Stimulated activated naive CD4-positive, alpha-beta T cell treated with Interleukin-2 at 50 U/mL for 16 hours (primary cell): ENCODE measurements around the gene NR1H2.
A peak's percentile ranks its signal among the peaks of the same experiment; 100 is the strongest.

ENCODE experiments used
- DNase-seq: peaks from one replicate; lab custom pipeline; 2025; lab: John Stamatoyannopoulos, UW

Gene NR1H2

DNA sequence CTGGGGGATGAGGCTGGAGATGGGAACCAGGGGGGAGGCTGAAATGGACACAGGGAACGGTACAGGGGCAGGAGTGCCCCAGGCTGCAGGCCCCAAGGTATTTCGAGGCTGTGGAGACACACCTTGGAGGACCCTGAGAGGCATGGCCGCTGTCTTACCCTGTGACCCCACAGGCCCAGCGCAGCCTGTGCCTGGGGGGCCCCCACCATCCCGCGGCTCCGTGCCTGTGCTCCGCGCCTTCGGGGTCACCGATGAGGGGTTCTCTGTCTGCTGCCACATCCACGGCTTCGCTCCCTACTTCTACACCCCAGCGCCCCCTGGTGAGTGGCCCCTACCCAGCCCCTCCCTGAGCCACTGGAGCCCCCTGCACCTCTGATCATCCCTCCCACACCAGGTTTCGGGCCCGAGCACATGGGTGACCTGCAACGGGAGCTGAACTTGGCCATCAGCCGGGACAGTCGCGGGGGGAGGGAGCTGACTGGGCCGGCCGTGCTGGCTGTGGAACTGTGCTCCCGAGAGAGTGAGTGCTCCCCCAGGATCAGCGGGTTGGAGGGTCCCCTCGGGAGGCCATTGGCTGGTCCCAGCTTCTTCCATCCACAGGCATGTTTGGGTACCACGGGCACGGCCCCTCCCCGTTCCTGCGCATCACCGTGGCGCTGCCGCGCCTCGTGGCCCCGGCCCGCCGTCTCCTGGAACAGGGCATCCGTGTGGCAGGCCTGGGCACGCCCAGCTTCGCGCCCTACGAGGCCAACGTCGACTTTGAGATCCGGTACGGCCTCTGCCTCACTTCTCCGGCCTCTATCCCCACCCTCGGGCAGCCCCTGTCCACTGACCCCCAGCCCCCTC, 25.6 kb downstream of the NR1H2 start:
- DNase-seq = no peak

DNA sequence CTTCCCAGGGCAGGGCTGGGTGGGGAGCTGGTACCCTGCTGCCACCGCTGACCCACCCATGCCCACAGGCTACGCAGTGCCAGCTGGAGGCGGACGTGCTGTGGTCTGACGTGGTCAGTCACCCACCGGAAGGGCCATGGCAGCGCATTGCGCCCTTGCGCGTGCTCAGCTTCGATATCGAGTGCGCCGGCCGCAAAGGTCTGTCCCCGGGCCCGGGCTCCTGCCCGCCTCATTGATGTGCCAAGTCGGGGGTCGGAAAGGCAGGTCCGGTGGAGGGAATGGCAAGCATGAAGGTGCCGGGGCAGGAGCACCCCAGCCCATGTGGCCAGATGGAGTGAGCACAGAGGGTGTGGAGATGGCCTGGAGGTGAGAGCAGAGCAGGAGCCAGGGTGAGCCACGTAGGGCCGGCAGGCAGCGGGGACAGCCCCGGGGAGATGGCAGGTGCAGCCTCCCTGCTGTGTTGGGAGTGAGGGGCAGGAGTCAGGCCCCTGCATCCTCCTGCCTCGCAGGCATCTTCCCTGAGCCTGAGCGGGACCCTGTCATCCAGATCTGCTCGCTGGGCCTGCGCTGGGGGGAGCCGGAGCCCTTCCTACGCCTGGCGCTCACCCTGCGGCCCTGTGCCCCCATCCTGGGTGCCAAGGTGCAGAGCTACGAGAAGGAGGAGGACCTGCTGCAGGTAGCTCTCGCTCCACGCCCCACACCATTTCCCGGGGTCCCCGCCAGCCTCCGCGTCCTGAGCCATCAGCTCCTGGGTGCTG, 26.5 kb downstream of the NR1H2 start:
- no peak for DNase-seq

DNA sequence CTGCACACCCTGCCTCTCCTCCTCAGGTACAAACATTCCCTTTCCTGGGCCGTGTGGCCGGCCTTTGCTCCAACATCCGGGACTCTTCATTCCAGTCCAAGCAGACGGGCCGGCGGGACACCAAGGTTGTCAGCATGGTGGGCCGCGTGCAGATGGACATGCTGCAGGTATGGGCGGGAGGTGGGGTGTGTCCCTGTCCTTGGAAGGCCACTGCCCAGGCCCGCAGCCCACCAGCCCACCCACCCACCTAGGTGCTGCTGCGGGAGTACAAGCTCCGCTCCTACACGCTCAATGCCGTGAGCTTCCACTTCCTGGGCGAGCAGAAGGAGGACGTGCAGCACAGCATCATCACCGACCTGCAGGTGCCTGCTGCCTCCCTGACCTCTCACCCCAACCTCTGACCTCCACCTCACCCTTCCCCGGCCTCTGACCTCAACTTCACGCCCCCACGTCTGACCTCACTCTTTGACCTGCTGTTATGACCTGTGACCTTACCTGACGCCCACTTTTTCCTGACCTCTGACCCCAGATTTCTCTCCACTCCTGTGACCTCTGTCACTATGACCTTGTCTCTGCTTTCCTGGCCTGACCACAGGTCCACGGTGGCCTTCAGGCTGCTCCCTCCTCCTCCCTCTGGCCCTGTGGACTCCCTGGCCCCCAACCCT, 30.0 kb downstream of the NR1H2 start:
- DNase-seq = no peak

DNA sequence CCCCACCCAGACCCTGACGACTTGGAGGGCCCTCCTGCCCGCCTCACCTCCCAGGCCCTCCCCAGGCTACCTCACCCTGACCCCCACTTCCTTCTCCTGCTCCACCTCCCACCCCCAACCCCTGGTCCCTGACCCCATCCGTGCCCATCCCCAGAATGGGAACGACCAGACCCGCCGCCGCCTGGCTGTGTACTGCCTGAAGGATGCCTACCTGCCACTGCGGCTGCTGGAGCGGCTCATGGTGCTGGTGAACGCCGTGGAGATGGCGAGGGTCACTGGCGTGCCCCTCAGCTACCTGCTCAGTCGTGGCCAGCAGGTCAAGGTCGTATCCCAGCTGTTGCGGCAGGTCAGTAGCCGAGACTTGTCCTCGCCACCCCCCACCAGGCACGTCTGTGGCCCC, 30.6 kb downstream of the NR1H2 start:
- DNase-seq = no peak

DNA sequence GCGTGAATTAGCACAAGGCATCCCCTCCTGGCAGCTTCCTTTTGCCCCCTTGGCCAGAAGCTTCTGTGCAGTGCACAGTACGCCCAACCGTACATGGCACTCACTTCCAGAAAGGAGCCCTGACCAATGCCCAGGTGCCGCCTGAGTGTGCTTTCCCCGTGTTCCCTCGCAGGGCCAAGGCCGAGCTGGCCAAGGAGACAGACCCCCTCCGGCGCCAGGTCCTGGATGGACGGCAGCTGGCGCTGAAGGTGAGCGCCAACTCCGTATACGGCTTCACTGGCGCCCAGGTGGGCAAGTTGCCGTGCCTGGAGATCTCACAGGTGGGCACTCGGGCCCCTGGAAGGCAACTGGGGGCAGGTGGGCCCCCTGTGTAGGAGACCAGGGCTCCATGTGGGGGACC, 33.1 kb downstream of the NR1H2 start:
- no peak for DNase-seq

DNA sequence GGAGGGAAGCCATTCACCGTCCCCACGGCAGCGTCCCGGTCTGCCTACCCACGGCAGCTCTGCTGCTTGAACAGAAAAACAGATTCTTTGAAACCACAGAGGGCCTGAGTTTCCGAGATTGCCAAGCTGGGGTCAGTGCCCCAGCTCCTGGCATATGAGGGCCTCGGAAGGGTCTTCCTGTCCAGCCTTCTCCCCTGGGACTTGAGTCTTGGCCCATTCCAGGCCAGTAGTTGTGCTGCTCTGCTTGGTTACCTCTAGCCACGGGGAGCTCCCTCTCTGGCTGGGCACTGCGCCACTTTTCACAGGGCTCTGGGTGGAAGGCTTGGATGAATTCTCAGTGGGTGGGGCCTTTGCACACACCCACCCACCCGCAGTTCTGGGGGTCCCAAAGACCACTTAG, 33.9 kb downstream of the NR1H2 start:
- no peak for DNase-seq

DNA sequence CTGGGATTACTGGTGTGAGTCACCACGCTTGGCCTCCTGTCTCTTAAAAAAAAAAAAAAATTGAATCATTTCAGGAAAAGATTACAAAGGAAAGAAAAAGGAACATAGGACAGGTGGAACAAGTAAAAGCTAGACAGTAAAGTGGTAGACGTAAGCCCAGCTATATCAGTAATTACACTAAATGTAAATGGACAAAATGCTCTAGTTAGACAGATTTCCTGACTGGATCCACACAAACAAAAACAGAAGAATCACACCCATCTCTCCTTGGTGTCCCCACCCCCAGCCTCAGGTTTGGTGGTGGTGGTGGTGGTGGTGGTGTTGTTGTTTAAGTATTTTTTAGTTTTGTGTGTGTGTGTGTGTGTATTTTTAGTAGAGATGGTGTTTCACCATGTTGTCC, 36.2 kb downstream of the NR1H2 start:
- no peak for DNase-seq

DNA sequence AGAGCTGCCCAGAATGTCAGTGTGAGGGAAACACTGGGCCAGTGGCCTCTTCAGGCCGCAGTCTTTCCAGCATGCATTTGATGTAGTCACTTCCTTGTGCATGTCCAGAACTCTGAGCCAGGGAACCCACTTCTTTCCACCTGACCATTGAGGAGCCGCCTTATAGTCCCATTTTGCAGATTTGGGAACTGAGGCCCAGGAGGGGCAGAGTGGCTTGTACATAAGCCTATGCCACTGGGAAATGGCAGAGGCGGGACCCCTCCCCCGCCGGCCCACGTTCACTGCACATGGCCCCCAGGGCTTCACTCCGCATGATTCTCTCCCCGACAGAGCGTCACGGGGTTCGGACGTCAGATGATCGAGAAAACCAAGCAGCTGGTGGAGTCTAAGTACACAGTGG, 36.8 kb downstream of the NR1H2 start:
- DNase-seq = no peak

DNA sequence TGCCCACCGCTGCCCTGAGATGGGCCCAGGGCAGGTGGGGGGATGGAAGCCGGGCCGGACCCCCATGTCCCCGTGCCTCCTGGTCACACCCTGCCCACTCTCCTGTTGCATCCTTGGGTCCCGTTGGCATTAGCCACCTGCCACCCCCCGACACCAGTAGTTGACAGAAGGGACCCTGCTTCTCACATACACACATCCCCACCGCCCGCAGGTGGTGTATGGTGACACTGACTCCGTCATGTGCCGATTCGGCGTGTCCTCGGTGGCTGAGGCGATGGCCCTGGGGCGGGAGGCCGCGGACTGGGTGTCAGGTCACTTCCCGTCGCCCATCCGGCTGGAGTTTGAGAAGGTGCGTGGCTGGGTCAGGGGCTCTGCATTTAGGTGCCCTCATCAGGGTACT, 37.3 kb downstream of the NR1H2 start:
- DNase-seq = no peak

DNA sequence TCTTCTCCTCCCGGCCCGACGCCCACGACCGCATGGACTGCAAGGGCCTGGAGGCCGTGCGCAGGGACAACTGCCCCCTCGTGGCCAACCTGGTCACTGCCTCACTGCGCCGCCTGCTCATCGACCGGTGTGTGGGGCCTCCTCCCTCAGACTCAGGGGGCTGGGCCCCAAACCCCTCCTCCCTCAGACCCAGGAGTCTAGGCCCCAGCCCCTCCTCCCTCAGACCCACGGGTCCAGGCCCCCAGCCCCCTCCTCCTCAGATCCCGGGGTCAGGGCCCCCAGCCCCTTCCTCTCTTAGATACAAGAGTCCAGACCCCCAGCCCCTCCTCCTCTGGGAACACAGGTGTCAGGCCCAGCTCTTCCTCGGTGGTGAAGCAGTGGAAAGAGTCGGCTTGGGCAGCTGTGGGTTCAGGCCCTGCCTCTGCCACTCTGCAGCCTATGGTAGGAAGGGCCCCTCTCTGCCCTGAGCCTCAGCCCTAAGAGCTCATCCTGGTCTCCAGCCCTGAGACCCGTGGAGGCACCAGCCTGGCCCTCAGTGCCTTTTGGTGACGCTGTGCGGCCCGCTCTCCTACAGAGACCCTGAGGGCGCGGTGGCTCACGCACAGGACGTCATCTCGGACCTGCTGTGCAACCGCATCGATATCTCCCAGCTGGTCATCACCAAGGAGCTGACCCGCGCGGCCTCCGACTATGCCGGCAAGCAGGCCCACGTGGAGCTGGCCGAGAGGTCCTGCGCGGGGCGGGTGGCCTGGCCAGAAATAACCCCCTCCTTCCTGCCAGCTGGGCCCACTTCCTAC, 38.8 kb downstream of the NR1H2 start:
- peak; percentile 66 for DNase-seq

DNA sequence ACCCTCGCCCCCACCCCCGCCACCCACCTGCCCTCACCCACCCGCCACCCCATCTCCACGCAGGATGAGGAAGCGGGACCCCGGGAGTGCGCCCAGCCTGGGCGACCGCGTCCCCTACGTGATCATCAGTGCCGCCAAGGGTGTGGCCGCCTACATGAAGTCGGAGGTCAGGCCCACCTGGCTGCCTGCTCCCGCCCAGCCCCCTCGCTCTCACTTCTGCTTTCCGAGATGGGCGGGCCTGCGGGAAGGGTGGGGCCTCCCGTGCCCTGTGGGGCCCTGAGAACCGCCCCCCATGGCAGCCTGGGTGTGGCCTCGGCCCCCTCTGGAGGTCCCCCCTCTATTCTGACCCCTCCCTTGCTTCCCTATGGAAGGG, 39.4 kb downstream of the NR1H2 start:
- no peak for DNase-seq

DNA sequence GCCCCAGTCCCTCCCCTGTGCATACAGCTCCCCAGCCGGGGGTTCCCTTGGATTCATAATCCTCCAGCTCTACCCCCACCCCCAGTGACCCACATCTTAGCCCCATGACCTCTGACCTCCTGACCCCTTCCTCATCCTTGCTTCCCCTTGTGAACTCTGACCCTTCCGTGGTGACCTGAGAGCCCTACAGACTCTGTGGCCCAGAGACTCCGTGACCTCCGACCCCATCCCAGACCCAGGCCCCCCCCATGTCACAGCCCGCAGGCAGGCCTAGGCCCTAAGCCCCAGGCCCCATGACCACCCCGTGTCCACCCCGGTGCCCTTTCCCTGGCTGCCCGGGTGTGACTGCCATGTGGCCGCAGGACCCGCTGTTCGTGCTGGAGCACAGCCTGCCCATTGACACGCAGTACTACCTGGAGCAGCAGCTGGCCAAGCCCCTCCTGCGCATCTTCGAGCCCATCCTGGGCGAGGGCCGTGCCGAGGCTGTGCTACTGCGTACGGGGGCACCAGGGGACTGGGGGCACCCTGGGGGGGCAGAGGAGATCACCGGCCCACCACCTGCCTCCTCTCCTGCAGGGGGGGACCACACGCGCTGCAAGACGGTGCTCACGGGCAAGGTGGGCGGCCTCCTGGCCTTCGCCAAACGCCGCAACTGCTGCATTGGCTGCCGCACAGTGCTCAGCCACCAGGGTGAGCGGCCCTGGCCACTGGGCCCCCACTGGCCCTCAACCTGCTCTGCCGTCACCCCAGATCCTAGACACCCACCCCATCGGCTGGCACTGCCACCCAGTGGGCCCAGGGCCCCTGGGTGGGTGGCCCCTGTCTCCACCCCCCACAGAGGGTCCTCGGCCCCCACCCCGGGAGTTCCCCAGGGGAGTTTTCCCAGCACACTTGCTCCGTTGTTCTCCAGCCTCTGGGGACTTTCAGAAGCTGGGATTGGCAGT, 40.0 kb downstream of the NR1H2 start:
- no peak for DNase-seq

DNA sequence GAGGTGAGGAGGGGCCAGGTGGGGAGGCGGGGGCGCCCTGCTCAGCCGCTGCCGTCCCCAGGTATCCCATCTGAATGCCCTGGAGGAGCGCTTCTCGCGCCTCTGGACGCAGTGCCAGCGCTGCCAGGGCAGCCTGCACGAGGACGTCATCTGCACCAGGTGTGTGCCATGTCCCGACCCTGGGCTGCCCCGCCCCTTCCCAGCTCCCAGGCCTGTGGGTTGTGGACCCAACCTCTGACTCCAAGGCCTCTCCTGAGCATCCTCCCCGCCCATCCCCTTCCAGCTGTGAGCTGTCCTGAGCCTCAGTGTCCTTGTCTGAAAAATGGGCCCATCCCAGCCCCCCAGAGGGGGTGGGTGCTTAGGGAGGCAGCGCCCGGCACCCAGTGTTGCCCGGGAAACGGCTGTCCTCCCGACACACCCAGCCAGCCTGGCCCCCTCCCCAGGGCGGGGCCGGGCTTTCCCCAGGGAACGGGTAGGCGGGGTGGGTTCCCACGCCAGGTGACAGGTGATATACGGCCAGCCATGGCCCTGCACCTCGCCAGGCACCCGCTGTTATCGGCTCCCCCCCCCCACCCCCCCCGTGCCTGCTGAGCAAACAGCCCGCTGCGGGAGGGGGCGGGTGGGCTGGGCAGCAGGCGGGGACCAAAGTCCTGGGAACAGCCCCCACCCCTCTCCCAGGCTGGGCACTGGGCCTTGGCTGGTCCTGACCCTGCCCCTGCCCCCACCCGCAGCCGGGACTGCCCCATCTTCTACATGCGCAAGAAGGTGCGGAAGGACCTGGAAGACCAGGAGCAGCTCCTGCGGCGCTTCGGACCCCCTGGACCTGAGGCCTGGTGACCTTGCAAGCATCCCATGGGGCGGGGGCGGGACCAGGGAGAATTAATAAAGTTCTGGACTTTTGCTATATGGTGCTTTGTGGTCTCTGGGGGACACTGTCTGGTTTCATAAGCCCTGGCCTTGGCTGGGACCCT, 41.1 kb downstream of the NR1H2 start:
- no peak for DNase-seq

DNA sequence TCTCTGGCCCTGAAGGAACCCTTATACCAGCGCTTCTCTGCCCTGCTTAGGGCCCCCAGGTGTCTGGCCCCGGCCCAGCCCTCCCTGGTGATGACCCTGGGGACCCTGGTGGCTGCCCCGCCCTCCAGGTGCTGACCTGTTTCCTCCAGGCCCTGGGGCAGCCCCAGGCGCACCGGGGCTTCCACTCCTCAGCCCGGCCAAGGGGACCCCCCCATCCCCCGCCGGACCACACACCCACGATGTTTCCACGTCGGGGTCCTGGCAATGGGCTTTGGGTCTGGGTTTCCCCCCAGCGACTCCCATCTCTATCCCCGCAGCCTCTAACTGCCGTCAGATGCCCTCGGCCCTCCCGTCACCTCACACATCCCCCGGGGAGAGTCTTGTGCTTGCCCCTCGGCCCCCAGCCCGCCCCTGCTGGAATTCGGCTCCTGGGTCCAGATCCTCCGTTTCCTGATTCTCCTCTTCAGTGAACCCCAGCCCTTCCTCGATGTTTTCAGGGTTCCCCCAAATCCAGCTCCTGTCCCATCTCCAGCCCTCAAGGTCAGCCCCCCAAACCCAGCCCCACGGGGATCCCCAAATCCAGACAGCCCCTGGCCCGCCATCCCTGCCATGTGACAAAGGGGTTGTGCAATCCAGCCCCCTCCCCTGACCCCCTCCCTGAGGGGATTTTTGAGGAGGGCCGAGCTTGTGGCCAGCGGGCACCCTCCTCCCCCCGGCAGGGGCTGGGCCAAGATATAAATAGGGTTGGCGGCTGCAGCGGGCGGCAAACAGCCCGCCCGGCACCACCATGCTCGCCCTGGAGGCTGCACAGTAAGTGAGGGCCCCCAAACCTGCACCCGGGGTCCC, 42.1 kb downstream of the NR1H2 start, which contains the start of gene SPIB:
Gene SPIB, plus strand, starts transcription at position 763 of the 846 bp plus-strand sequence. Its CDS starts 25 bp downstream, at position 788.
- no peak for DNase-seq

DNA sequence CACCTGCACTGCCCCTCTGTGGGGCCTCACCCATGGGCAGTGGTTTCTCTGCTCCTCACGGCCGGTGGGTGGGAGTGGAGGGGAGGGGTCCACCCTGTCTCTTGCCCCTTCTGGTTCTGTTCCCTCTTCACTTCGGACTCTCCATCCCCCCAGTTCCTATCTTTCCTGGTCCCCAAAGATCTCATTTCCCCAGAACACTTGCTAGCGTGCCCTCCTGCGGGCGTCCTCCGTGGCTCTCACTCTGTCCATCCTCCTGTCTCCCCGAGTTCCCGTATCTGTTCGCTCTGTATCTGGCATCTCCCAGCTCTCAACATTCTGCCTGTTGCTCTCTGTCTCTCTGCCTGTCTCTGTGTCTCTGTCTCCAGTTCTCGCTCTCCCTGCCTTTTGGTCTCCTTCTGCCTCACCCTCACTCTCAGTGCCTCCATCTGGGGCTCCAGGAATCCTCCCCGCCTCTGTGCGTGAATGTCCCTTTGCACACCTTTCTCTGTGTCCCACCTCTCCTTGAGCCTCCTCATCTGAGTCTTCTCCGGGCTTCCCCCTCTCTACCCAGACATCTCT, 42.8 kb downstream of the NR1H2 start:
- no peak for DNase-seq

DNA sequence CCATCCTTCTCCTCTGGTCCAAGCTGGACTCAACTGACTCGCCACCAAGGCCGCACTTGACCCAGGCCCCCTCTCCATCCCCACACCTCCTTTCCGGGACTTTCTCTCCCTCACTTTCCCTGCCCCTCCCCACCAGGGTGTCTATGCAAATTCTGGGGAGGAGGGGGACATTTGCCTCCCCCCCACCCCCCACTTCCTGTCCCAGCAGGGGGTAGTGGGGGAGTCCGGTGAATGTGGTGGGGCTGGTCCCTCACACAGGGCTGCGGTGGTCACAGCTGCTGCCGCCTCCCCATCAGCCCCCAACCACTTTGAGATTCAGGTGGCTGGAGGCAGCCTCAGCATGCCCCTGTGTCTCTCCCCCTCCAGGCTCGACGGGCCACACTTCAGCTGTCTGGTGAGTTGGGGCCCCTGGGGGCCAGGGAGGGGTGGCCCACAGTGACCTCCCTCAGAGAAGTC, 43.4 kb downstream of the NR1H2 start:
- no peak for DNase-seq

DNA sequence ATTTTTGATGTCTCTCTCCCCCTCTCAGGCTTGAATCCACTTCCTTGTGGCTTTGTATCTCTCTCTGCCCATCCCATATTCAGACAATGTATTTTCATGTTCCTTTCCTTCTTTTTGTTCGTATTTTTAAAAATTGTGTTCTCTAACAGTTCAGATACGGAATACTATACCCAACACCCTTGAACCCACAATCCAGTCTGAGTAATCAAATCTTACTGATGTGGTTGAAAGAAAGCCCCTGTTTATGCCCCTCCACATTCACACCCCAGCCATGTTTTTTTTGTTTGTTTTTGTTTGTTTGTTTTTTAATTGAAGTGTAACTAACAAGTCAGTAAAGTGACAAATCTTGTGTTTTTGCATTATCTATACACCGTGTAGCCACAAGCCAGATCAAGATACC, 43.9 kb downstream of the NR1H2 start:
- DNase-seq = no peak

DNA sequence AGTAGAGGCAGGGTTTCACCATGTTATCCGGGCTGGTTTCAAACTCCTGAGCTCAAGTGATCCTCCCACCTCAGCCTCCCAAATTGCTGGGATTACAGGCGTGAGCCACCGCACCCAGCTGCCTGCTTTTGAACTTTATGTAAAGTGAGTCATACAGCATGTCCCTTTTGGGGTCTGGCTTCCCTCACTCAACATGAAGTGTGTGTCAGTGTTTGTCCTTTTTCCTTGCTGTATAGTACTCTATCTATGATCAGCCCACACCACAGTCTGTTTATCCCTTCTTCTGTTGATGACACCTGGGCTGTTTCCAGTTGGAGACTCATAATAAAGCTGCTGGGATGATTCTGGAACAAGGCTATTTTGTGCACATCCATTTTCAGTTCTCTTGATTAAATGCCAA, 44.6 kb downstream of the NR1H2 start:
- no peak for DNase-seq
